DOHH2 (cell line): Measurements from ENCODE around the gene NOC2L.

Experiments used
- CTCF ChIP-seq: fragments of 200-600 bp; sonication (generic); IDR thresholded peaks from one replicate; pipeline ENCODE4 v1.5.1; 2014; ENCODE audit warnings: antibody characterized with exemption, mild to moderate bottlenecking, low read depth, low read length; ENCODE audit not compliant: poor library complexity, severe bottlenecking
- EZH2phosphoT487 ChIP-seq: fragments of 200-600 bp; sonication (generic); IDR thresholded peaks from 2 replicates; pipeline ENCODE4 v1.6.1; 2017; ENCODE audit warnings: borderline replicate concordance, mild to moderate bottlenecking, antibody characterized with exemption, low read length, moderate library complexity, mixed read lengths

- no peak for TF ChIP-seq CTCF
- no peak for TF ChIP-seq EZH2phosphoT487
Observed at GRCh38 chr1:947958-948357, 11.1 kb downstream of the NOC2L start.
